K562 (cell line): ENCODE data around the gene PSMD10. TPM values are rescaled to one million over a fixed set of nuclear protein-coding genes. Genes with fewer than 3 reads are reported as not detected.

Experiments used
- ATAC-seq: fragments of 200-7000 bp; cut with Tn5 transposase; 3 replicates; pipeline ENCODE4 v1.9.1; 2020; ENCODE audit warnings: moderate library complexity
- BruUV-seq: library from RNA; stranded (reverse); fragments of 400-500 nt; replicated peaks from 2 replicates; lab custom pipeline; 2021; lab: Mats Ljungman, UMichigan
- CTCF ChIA-PET: fragments of 300-600 bp; formaldehyde crosslinking; extraction: SDS; loops from one replicate; lab custom pipeline; 2021; ENCODE audit warnings: low intra/inter-chr PET ratio; lab: Yijun Ruan, JAX
- POLR2A ChIA-PET: fragments of 300-600, 350-650 bp; sonication (Branson Sonifier 250); formaldehyde crosslinking; extraction: SDS; loops from one replicate; lab custom pipeline; 2021; ENCODE audit warnings: antibody characterized with exemption, inconsistent platforms; lab: Yijun Ruan, JAX
- DNase-seq, 4 experiments: peaks; one replicate each; pipeline versions ENCODE4 v3.0.0 to v3.0.0-alpha.2; 2011 to 2018; ENCODE audit warnings: low spot score in 3 of 4, mixed read lengths in 3 of 4; ENCODE audit errors: extremely low read depth in 1 of 4
- FAIRE-seq: peaks from 2 replicates; lab custom pipeline; 2011; peaks lifted over from hg19 to GRCh38; lab: Jason Lieb, UNC
- H2AFZ ChIP-seq: 2 replicates; pipeline ENCODE4 v1.6.0; 2011; ENCODE audit warnings: low read depth, low read length, control low read depth, inconsistent platforms
- H3K27ac ChIP-seq: fragments of 200-600 bp; 3 replicates; pipeline ENCODE4 v1.8.0; 2011; ENCODE audit warnings: low read depth, mild to moderate bottlenecking, control low read depth, inconsistent platforms, low read length, moderate library complexity, mixed read lengths; ENCODE audit errors: extremely low read depth
- H3K27me3 ChIP-seq, 2 experiments: fragments of 300-600 bp in 1 of 2; 2 replicates in 1 of 2; 3 replicates in 1 of 2; pipeline versions ENCODE4 v1.6.0 to v1.8.0; 2011; ENCODE audit warnings: inconsistent platforms in 2 of 2, low read length in 2 of 2, mild to moderate bottlenecking in 1 of 2, mixed read lengths in 1 of 2, moderate library complexity in 1 of 2; ENCODE audit not compliant: control insufficient read depth in 2 of 2, insufficient read depth in 2 of 2
- H3K36me3 ChIP-seq: fragments of 300-600 bp; 3 replicates; pipeline ENCODE4 v1.8.0; 2011; ENCODE audit warnings: mild to moderate bottlenecking, low read length, inconsistent platforms; ENCODE audit not compliant: control insufficient read depth, insufficient read depth
- H3K4me1 ChIP-seq, 2 experiments: fragments of 200-600 bp in 1 of 2; replicated peaks in 1 of 2; 2 replicates in 1 of 2; 3 replicates in 1 of 2; pipeline versions ENCODE4 v1.5.1 to v1.8.0; 2011; ENCODE audit warnings: inconsistent platforms in 2 of 2, low read length in 2 of 2, mild to moderate bottlenecking in 1 of 2, mixed read lengths in 1 of 2, moderate library complexity in 1 of 2; ENCODE audit not compliant: control insufficient read depth in 2 of 2, insufficient read depth in 2 of 2
- H3K4me2 ChIP-seq: 2 replicates; pipeline ENCODE4 v1.6.1; 2011; ENCODE audit warnings: low read length, control low read depth, inconsistent platforms, mixed read lengths; ENCODE audit not compliant: insufficient read depth
- H3K4me3 ChIP-seq: fragments of 200-600 bp; sonication (generic), shearing (Covaris generic); 2 replicates; pipeline ENCODE4 v1.5.1; 2016; ENCODE audit warnings: control low read depth, inconsistent platforms
- H3K79me2 ChIP-seq: fragments of 200-600 bp; 3 replicates; pipeline ENCODE4 v1.8.0; 2011; ENCODE audit warnings: low read length, inconsistent platforms; ENCODE audit not compliant: control insufficient read depth, insufficient read depth
- H3K9ac ChIP-seq, 2 experiments: 2 replicates each; pipeline versions ENCODE4 v1.6.0 to v1.6.1; 2011; ENCODE audit warnings: low read depth in 2 of 2, low read length in 2 of 2, control low read depth in 1 of 2, inconsistent platforms in 1 of 2, mild to moderate bottlenecking in 1 of 2, mixed read lengths in 1 of 2; ENCODE audit not compliant: insufficient read depth in 1 of 2
- H3K9me1 ChIP-seq: one replicate; pipeline ENCODE4 v1.6.0; 2011; ENCODE audit warnings: inconsistent platforms, mild to moderate bottlenecking, low read length, moderate library complexity; ENCODE audit not compliant: control insufficient read depth, insufficient read depth
- H3K9me3 ChIP-seq: replicated peaks from 2 replicates; pipeline ENCODE4 v1.5.1; 2011; ENCODE audit warnings: low read depth, low read length, inconsistent platforms; ENCODE audit not compliant: control insufficient read depth, insufficient read depth
- H4K20me1 ChIP-seq: replicated peaks from 2 replicates; pipeline ENCODE4 v1.6.1; 2011; ENCODE audit warnings: low read length, inconsistent platforms, mixed read lengths; ENCODE audit not compliant: control insufficient read depth, insufficient read depth
- ARNT ChIP-seq, 2 experiments: fragments of 450-650 bp; IDR thresholded peaks; 2 replicates each; pipeline ENCODE4 v1.6.1; 2016; ENCODE audit warnings: mild to moderate bottlenecking in 1 of 2
- FOXA3 ChIP-seq, 2 experiments: fragments of 450-650 bp in 1 of 2; sonication (generic) in 1 of 2; formaldehyde crosslinking; IDR thresholded peaks in 1 of 2; conservative IDR thresholded peaks in 1 of 2; 2 replicates each; pipeline versions ENCODE4 v1.4.0 to v1.8.0; 2020 to 2022; ENCODE audit warnings: mild to moderate bottlenecking in 2 of 2, missing genetic modification reagents in 1 of 2
- GATAD2B ChIP-seq: fragments of 450-650 bp; IDR thresholded peaks from 2 replicates; pipeline ENCODE4 v1.6.1; 2017; ENCODE audit warnings: mild to moderate bottlenecking, borderline replicate concordance
- HNRNPUL1 ChIP-seq: fragments of 200-400 bp; formaldehyde crosslinking; IDR thresholded peaks from 2 replicates; pipeline ENCODE4 v1.6.1; 2017; ENCODE audit warnings: low read length
- MCM3 ChIP-seq: fragments of 450-650 bp; IDR thresholded peaks from 2 replicates; pipeline ENCODE4 v1.6.1; 2016
- MED1 ChIP-seq: sonication (generic); formaldehyde crosslinking; IDR thresholded peaks from 2 replicates; pipeline ENCODE4 v1.8.1; 2023; ENCODE audit warnings: missing genetic modification reagents, borderline replicate concordance
- MTA2 ChIP-seq: fragments of 450-650 bp; IDR thresholded peaks from 2 replicates; pipeline ENCODE4 v1.6.1; 2016; ENCODE audit warnings: low read depth
- MYBL2 ChIP-seq, 2 experiments: fragments of 450-650 bp in 1 of 2; sonication (generic) in 1 of 2; formaldehyde crosslinking in 1 of 2; IDR thresholded peaks; 2 replicates each; pipeline versions ENCODE4 v1.6.1 to v1.8.1; 2017 to 2022; ENCODE audit warnings: borderline replicate concordance in 1 of 2, inconsistent platforms in 1 of 2, low read depth in 1 of 2, mild to moderate bottlenecking in 1 of 2, missing genetic modification reagents in 1 of 2, moderate library complexity in 1 of 2
- MYC ChIP-seq, 2 experiments: fragments of 250-450 bp in 1 of 2; sonication (Bioruptor Pico) in 1 of 2; IDR thresholded peaks; 2 replicates each; pipeline versions ENCODE4 v1.5.1 to v1.6.1; 2012 to 2021; ENCODE audit warnings: low read depth in 2 of 2, borderline replicate concordance in 1 of 2, improper control_type of control experiment in 1 of 2, low read length in 1 of 2, mild to moderate bottlenecking in 1 of 2, moderate library complexity in 1 of 2
- NR1H2 ChIP-seq: sonication (generic); formaldehyde crosslinking; IDR thresholded peaks from 2 replicates; pipeline ENCODE4 v1.4.0; 2020; ENCODE audit warnings: mild to moderate bottlenecking, missing genetic modification reagents
- POLR2B ChIP-seq: fragments of 450-650 bp; IDR thresholded peaks from 2 replicates; pipeline ENCODE4 v1.6.1; 2018; ENCODE audit warnings: low read depth; ENCODE audit not compliant: partially characterized antibody
- SP2 ChIP-seq: IDR thresholded peaks from 2 replicates; pipeline ENCODE4 v1.6.1; 2011; ENCODE audit warnings: mild to moderate bottlenecking, low read depth, low read length, moderate library complexity; ENCODE audit not compliant: poor library complexity, severe bottlenecking; ENCODE audit errors: extremely low read depth
- SREBF2 ChIP-seq: sonication (generic); formaldehyde crosslinking; IDR thresholded peaks from 2 replicates; pipeline ENCODE4 v1.4.0; 2020; ENCODE audit warnings: mild to moderate bottlenecking, missing genetic modification reagents
- ZBTB11 ChIP-seq, 3 experiments: fragments of 200-800 bp in 1 of 3; fragments of 250-450 bp in 1 of 3; fragments of 450-650 bp in 1 of 3; sonication (Bioruptor Pico) in 1 of 3; sonication (Bioruptor generic) in 1 of 3; formaldehyde crosslinking in 1 of 3; IDR thresholded peaks; 2 replicates each; pipeline versions ENCODE4 v1.6.1 to v1.8.0; 2016 to 2022; ENCODE audit warnings: mild to moderate bottlenecking in 2 of 3, missing genetic modification characterization in 2 of 3, missing compliant biosample characterization in 1 of 3, moderate library complexity in 1 of 3
- ZNF165 ChIP-seq: fragments of 250-450 bp; sonication (Bioruptor Pico); IDR thresholded peaks from 2 replicates; pipeline ENCODE4 v1.4.0; 2020; ENCODE audit warnings: borderline replicate concordance
- ZNF696 ChIP-seq: fragments of 250-450 bp; sonication (Bioruptor Pico); conservative IDR thresholded peaks from 2 replicates; pipeline ENCODE4 v1.4.0; 2020; ENCODE audit warnings: mild to moderate bottlenecking, moderate library complexity
- in situ Hi-C: fragments of 300-500 bp; cut with MboI; formaldehyde crosslinking; loops from 4 replicates; pipeline ENCODE4 v1.15.0; 2018; ENCODE audit warnings: inconsistent platforms, mixed read lengths
- intact Hi-C: fragments of 100-400 bp; cut with micrococcal nuclease; formaldehyde crosslinking; loops from 2 replicates; pipeline ENCODE4 v1.14.2; 2022
- polyA plus RNA-seq, 8 experiments: library from polyadenylated mRNA; depleted of rRNA in 4 of 8; stranded (reverse) in 5 of 8; unstranded in 3 of 8; fragments of >200 nt; fragmentation: Nextera tagmentation in 2 of 8; fragmentation: Illumina TruSeq in 1 of 8; extraction: Ambion mirVana in 2 of 8; extraction: Trizol in 1 of 8; gene quantifications; 2 replicates each; pipeline versions ENCODE4 v1.2.1 to v1.2.3, GENCODE V29; 2011 to 2014; ENCODE audit warnings: inconsistent platforms in 1 of 8, missing spikeins in 1 of 8
- total RNA-seq, 7 experiments: library from RNA; depleted of rRNA in 6 of 7; stranded (reverse); fragments of >200 nt in 6 of 7; fragmentation: Illumina TruSeq in 2 of 7; extraction: Trizol in 2 of 7; gene quantifications; 2 replicates each; pipeline versions ENCODE4 v1.2.1 to v1.2.3, GENCODE V29; 2011 to 2021; ENCODE audit warnings: low replicate concordance in 1 of 7

PSMD10 gene
- total and polyA plus RNA-seq, 9 of the 15 experiments (the other 6 are each of a cell fraction or from before 2014, with no cell fraction given), result 47.8 to 163 (median 70.4) TPM

- ATAC-seq, result no peak
- no peaks in the 10 kb centered on the region for H3K9me3 ChIP-seq
- ChIA-PET POLR2A (no interaction called here), CTCF (no interaction called here)
- no peak for TF ChIP-seq NR1H2 (CRISPR knock-in tag)
- TF ChIP-seq MYC (IDR thresholded peaks at IDR 0.05; ENCODE audit: low read depth, low read length), result no peak
- TF ChIP-seq MYC (CRISPR knock-in tag; IDR thresholded peaks at IDR 0.05; ENCODE audit: borderline replicate concordance, low read depth), result no peak
- TF ChIP-seq ZNF165 (CRISPR knock-in tag), result no peak
- TF ChIP-seq SREBF2 (CRISPR knock-in tag), result no peak
- no peak for TF ChIP-seq HNRNPUL1
- no peak for TF ChIP-seq ZBTB11 (CRISPR knock-in tag; IDR thresholded peaks at IDR 0.05)
- TF ChIP-seq MYBL2 (IDR thresholded peaks at IDR 0.05; ENCODE audit: low read depth), result no peak
- no peak for TF ChIP-seq MYBL2 (CRISPR knock-in tag; IDR thresholded peaks at IDR 0.05; ENCODE audit: borderline replicate concordance)
- no peak for TF ChIP-seq SP2
- no peak for TF ChIP-seq ARNT (IDR thresholded peaks at IDR 0.05)
- no peak for TF ChIP-seq ZNF696
- TF ChIP-seq MED1, result no peak
- TF ChIP-seq MTA2, result no peak
- TF ChIP-seq FOXA3 (CRISPR knock-in tag; conservative IDR thresholded peaks at IDR 0.05 in 1 of 2, IDR thresholded peaks at IDR 0.05 in 1 of 2), result no peak
- no peak for TF ChIP-seq POLR2B
- TF ChIP-seq GATAD2B, result no peak
- no peak for TF ChIP-seq MCM3
- no TSS peak for BruUV-seq
- DNase-seq, result no peak
- no peak overlapping the region for H3K4me2 ChIP-seq
- intact Hi-C loops, result no loop called here
- H3K4me3 ChIP-seq, result no peak overlapping the region
- H3K79me2 ChIP-seq, result no peaks in the 10 kb centered on the region
- no peaks in the 10 kb centered on the region for H4K20me1 ChIP-seq
- in situ Hi-C loops, result no loop called here
- no peak overlapping the region for H2AFZ ChIP-seq
- no peak for FAIRE-seq
- H3K27me3 ChIP-seq, result peaks cover 0 to 6% of the 10 kb centered on the region in 2 experiments; a peak in 1 of 5 replicates
- H3K9me1 ChIP-seq, result no peaks in the 10 kb centered on the region
- no peak overlapping the region for H3K27ac ChIP-seq
- H3K9ac ChIP-seq, result no peak overlapping the region
- no peaks in the 10 kb centered on the region for H3K36me3 ChIP-seq
- H3K4me1 ChIP-seq, result no peaks in the 10 kb centered on the region
Observed at GRCh38 chrX:108055546-108055945, 35.8 kb downstream of the PSMD10 start.
